ENCODE measurements around the gene BTN1A1. TPM values are rescaled to one million over a fixed set of nuclear protein-coding genes. Genes with fewer than 3 reads are reported as not detected.

Gene BTN1A1
- total RNA-seq, 1 donor from 2014 or later: not detected

GRCh38 chr6:26550250-26550993 is 50.3 kb downstream of the BTN1A1 start:
- no peak for FAIRE-seq
- H3K27me3 ChIP-seq (ENCODE audit: control insufficient read depth, insufficient read depth, low read length): no peaks in the 10 kb centered on the region
- no peaks in the 10 kb centered on the region for H3K36me3 ChIP-seq (ENCODE audit: control insufficient read depth, insufficient read depth, low read length)
- DNase-seq (ENCODE audit: low read depth): peak; percentile 12
- TF ChIP-seq, protein P1, sequence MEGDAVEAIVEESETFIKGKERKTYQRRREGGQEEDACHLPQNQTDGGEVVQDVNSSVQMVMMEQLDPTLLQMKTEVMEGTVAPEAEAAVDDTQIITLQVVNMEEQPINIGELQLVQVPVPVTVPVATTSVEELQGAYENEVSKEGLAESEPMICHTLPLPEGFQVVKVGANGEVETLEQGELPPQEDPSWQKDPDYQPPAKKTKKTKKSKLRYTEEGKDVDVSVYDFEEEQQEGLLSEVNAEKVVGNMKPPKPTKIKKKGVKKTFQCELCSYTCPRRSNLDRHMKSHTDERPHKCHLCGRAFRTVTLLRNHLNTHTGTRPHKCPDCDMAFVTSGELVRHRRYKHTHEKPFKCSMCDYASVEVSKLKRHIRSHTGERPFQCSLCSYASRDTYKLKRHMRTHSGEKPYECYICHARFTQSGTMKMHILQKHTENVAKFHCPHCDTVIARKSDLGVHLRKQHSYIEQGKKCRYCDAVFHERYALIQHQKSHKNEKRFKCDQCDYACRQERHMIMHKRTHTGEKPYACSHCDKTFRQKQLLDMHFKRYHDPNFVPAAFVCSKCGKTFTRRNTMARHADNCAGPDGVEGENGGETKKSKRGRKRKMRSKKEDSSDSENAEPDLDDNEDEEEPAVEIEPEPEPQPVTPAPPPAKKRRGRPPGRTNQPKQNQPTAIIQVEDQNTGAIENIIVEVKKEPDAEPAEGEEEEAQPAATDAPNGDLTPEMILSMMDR (IDR thresholded peaks at IDR 0.05; ENCODE audit: insufficient read depth, low read length, severe bottlenecking): no peak
- peak overlapping the region; percentile 46 for H3K4me3 ChIP-seq (ENCODE audit: low read depth, low read length)

GRCh38 chr6:26552205-26552604 is 52.1 kb downstream of the BTN1A1 start:
- DNase-seq (ENCODE audit: low read depth) (no peak), FAIRE-seq (no peak)
- Histone ChIP-seq H3K4me3 (ENCODE audit: low read depth, low read length) (no peak overlapping the region), H3K27me3 (ENCODE audit: control insufficient read depth, insufficient read depth, low read length) (no peaks in the 10 kb centered on the region), H3K36me3 (ENCODE audit: control insufficient read depth, insufficient read depth, low read length) (no peaks in the 10 kb centered on the region)
- TF ChIP-seq, protein P1 (IDR thresholded peaks at IDR 0.05; ENCODE audit: insufficient read depth, low read length, severe bottlenecking): no peak

DNA sequence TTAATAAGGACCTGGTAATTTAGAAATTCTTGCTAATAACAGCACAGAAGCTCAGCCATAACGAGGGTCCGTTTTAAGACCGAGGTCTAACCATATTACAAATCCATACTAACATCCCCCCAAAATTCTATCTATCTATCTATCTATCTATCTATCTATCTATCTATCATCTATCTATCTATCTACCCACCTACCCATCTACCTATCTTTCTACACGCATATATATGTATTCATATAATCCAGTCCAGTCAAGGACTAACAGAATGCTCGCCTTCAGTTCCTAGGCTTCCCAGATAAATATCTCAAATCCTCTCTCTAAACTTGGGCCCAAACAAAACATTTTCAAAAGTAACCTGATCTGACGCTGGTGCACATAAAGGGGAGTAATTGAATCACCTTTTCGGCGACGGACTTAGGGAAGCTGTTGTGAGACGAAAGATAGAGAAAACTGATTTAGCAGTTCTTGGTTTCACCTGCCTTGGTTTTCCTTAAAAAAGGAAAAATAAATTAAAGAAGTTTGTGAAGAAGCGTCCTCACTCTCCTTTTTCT is 52.6 kb downstream of the BTN1A1 start:
- DNase-seq (ENCODE audit: low read depth) (no peak), FAIRE-seq (no peak)
- TF ChIP-seq, protein P1 (IDR thresholded peaks at IDR 0.05; ENCODE audit: insufficient read depth, low read length, severe bottlenecking): no peak
- no peaks in the 10 kb centered on the region for H3K27me3 ChIP-seq (ENCODE audit: control insufficient read depth, insufficient read depth, low read length)
- H3K36me3 ChIP-seq (ENCODE audit: control insufficient read depth, insufficient read depth, low read length): no peaks in the 10 kb centered on the region
- H3K4me3 ChIP-seq (ENCODE audit: low read depth, low read length): peak overlapping the region; percentile 42

- DNase-seq (ENCODE audit: low read depth): no peak
- H3K27me3 ChIP-seq (ENCODE audit: control insufficient read depth, insufficient read depth, low read length): no peaks in the 10 kb centered on the region
- no peak for FAIRE-seq
- peak overlapping the region; percentile 42 for H3K4me3 ChIP-seq (ENCODE audit: low read depth, low read length)
- no peaks in the 10 kb centered on the region for H3K36me3 ChIP-seq (ENCODE audit: control insufficient read depth, insufficient read depth, low read length)
- TF ChIP-seq, protein P1 (IDR thresholded peaks at IDR 0.05; ENCODE audit: insufficient read depth, low read length, severe bottlenecking): no peak
These were observed 53.1 kb downstream of the BTN1A1 start for GRCh38 chr6:26553264-26553634.

DNA sequence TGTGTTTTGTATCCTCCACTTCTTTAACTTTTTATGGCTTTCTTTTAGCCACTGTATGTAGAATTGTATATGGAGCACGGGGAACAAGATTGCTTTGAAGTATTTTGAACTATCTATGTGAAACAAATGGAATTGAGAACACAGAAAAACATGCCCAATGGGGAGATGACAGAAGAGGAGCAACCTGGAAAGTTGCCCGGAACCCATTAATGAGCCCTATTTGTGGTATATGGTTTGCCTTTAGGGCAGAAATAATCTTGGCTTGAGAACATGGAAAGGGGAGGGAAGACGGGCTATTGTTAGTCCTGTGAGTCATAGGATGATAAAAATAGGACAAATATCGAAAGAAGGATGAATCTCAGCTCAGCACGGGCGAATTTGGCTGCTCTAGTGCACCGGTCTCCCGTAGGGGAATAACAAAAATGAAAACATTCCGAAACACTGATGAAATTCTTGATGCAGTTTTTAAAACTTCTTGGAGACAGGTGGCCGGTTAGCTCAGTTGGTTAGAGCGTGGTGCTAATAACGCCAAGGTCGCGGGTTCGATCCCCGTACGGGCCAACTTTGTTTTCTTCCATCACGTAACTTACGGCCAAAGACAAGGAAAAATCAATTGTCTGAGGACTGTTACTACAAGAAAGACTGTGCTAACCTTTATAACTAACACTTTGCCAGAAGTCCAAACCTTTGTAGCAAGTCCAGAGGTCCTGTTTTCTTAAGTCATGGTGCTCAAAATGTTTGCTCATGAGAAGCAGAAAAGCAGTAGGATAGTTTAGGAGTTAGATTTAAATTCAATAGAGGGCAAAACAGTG is 53.7 kb downstream of the BTN1A1 start:
- Histone ChIP-seq H3K27me3 (ENCODE audit: control insufficient read depth, insufficient read depth, low read length) (no peaks in the 10 kb centered on the region), H3K36me3 (ENCODE audit: control insufficient read depth, insufficient read depth, low read length) (no peaks in the 10 kb centered on the region), H3K4me3 (ENCODE audit: low read depth, low read length) (peak overlapping the region; percentile 42)
- TF ChIP-seq, protein P1 (IDR thresholded peaks at IDR 0.05; ENCODE audit: insufficient read depth, low read length, severe bottlenecking): no peak
- FAIRE-seq (no peak), DNase-seq (ENCODE audit: low read depth) (peak; percentile 88)
